ENCODE measurements around the gene TMEM95.
A peak's percentile ranks its signal among the peaks of the same experiment; 100 is the strongest.

GRCh38 chr17:7307686-7308624, 47.0 kb upstream of the TMEM95 start:
- TF ChIP-seq CTCF (IDR thresholded peaks at IDR 0.05; ENCODE audit: borderline replicate concordance, extremely low read depth, low read length, poor library complexity, severe bottlenecking), result peak; percentile 23
- no peak for TF ChIP-seq EZH2 (IDR thresholded peaks at IDR 0.05; ENCODE audit: borderline replicate concordance, low read depth, low read length, severe bottlenecking)

Data from DND-41 (cell line).